Peyer's patch (tissue), 4 donors: Measurements from ENCODE around the gene U2AF1L4.

Source experiments
- POLR2A ChIP-seq, 2 donors: fragments of 450-650 bp; IDR thresholded peaks; one replicate each; pipeline ENCODE4 v1.5.1; 2017; ENCODE audit warnings: antibody characterized with exemption in 2 of 2, mild to moderate bottlenecking in 2 of 2, moderate library complexity in 2 of 2
- TF ChIP-seq, protein P1 (sequence below), 6 experiments: fragments of 450-650 bp in 4 of 6; fragments of 200-600 bp in 2 of 6; sonication (generic) in 1 of 6; IDR thresholded peaks; one replicate each; pipeline ENCODE4 v1.5.1; 2017 to 2019; ENCODE audit warnings: antibody characterized with exemption in 6 of 6, mild to moderate bottlenecking in 3 of 6, moderate library complexity in 1 of 6

DNA sequence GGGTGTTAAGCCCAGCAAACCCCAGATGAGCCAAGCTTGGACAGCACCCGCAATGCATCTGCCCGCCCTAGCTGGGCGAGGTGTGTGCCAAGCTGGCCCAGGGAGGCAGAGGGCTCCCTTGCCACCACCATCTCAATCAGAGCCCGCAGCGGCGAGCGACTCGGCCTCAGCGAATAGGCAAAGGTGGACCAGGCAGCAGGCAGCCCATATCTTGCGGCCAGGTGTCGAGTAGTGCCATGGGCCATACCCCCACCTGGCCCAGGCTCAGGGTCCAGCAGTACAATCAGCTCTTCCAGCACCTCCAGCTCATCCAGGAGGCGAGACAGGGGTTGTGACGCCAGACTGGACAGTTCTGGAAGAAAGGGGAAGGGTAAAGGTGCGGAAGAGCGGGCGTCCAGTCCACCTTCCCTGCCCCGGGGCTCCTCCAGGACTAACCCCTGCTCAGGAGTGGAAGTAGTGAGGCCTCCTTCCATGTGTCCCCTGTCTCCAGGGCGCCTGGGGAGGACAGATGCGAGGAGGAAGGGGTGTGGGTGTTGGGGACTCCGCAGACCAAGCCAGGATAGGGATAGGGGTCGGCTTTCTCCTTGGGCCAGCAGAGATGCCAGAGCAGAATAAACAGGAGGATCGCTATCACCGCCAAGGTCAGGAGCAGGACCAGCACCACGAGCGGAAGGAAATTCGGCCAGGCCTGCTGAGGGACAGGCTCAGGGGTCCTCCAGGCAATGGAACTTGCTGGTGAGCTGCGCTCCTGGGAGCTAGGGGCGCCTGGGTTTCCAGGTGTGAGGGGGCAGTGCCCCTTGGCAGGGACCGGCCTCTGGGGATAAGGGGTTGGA, 5.7 kb downstream of the U2AF1L4 start:
- TF ChIP-seq, protein P1, sequence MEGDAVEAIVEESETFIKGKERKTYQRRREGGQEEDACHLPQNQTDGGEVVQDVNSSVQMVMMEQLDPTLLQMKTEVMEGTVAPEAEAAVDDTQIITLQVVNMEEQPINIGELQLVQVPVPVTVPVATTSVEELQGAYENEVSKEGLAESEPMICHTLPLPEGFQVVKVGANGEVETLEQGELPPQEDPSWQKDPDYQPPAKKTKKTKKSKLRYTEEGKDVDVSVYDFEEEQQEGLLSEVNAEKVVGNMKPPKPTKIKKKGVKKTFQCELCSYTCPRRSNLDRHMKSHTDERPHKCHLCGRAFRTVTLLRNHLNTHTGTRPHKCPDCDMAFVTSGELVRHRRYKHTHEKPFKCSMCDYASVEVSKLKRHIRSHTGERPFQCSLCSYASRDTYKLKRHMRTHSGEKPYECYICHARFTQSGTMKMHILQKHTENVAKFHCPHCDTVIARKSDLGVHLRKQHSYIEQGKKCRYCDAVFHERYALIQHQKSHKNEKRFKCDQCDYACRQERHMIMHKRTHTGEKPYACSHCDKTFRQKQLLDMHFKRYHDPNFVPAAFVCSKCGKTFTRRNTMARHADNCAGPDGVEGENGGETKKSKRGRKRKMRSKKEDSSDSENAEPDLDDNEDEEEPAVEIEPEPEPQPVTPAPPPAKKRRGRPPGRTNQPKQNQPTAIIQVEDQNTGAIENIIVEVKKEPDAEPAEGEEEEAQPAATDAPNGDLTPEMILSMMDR (IDR thresholded peaks at IDR 0.05): no peak
- no peak for TF ChIP-seq POLR2A (IDR thresholded peaks at IDR 0.05)
